Measurements from ENCODE around the gene NEURL1. TPM values are rescaled to one million over a fixed set of nuclear protein-coding genes. Genes with fewer than 3 reads are reported as not detected.
"Not testable (repeated sequence)": the region's sequence is repeated elsewhere in the genome, so short reads cannot be mapped to it uniquely, and the experiment has no call there.

NEURL1 gene
- total RNA-seq, 1 donor from 2014 or later, result 0.05 TPM

GRCh38 chr10:103603382-103603781 lies 109.9 kb downstream of the NEURL1 start:
- DNase-seq (peak; percentile 25), ATAC-seq (ENCODE audit: poor library complexity) (no peak)
- intact Hi-C loops (cut with DNase I), result loop anchor here (5.0 kb wide), 1 partner anchor 84 kb away; no protein-coding TSS in a partner anchor

DNA sequence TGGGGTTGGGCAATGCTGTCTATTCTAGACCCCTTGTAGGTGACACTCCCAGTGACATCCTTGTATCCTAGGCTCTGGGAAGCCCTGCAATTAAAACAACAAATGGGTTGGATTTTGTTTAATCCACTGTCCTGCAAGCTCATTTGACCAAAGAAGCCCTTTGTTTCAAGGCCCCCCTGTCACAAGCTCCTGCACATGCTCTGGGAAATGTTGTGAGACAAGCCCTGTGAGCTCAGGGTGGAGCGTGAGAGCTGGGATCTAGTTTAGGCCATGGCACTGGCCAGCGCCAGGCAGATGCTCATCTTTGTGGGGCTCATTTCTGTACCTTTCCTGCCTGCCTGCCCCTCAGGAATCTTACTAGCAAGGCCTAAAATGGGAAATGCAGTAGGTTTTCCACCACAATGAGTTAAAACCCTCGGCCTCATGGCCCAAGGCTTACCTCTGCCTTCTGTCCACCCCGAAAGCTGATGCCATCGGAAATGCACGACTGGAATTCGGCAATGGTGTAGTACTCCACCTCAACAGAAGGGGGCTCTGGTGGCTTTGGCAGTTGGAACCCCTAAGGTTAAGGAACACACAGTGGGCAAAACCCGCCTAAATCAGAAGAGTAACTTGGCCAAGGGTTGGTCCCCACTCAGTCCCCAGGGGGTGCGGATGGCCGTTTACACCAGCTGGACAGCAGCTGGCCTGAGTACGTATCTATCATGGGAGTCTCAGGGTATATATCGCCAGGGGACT lies 112.0 kb downstream of the NEURL1 start:
- DNase-seq, result peak; percentile 50

DNA sequence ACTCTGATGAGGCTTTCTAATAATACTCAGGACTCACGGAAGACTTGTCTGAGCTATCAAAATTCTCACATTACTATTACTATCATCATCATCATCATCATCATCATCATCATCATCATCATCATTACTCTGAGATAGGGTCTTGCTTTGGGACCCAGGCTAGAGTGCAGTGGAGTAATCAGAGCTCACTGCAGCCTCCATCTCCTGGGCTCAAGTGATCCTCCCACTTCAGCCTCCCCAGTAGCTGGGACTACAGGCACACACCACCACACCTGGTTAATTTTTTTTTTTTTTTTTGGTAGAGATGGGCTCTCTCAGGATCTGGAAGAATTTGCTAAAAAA lies 112.6 kb downstream of the NEURL1 start:
- intact Hi-C loops (cut with DNase I); DNase-seq; ATAC-seq (ENCODE audit: poor library complexity): not testable (repeated sequence)

More for the DNA sequence above, 112.0 kb downstream of the NEURL1 start:
- peak; percentile 66 for ATAC-seq (ENCODE audit: poor library complexity)
- intact Hi-C loops (cut with DNase I), result no loop called here

DNA sequence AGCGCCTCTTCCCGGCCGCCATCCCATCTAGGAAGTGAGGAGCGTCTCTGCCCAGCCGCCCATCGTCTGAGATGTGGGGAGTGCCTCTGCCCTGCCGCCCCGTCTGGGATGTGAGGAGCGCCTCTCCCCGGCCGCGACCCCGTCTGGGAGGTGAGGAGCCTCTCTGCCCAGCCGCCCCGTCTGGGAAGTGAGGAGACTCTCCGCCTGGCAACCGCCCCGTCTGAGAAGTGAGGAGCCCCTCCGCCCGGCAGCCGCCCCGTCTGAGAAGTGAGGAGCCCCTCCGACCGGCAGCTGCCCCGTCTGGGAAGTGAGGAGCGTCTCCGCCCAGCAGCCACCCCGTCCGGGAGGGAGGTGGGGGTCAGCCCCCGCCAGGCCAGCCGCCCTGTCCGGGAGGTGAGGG lies 113.5 kb downstream of the NEURL1 start:
- ATAC-seq (ENCODE audit: poor library complexity); intact Hi-C loops (cut with DNase I): not testable (repeated sequence)
- DNase-seq, result peak; percentile 23

GRCh38 chr10:103608056-103608455 lies 114.6 kb downstream of the NEURL1 start:
- DNase-seq, result peak; percentile 16
- intact Hi-C loops (cut with DNase I); ATAC-seq (ENCODE audit: poor library complexity): not testable (repeated sequence)

- ATAC-seq (ENCODE audit: poor library complexity), result no peak
- no peak for DNase-seq
- intact Hi-C loops (cut with DNase I), result no loop called here
Measured at GRCh38 chr10:103609231-103610082, 116.0 kb downstream of the NEURL1 start.

- intact Hi-C loops (cut with DNase I), result no loop called here
- DNase-seq (no peak), ATAC-seq (ENCODE audit: poor library complexity) (no peak)
Measured at GRCh38 chr10:103610083-103610472, 116.6 kb downstream of the NEURL1 start.

- intact Hi-C loops (cut with DNase I), result no loop called here
- peak; percentile 55 for ATAC-seq (ENCODE audit: poor library complexity)
- no peak for DNase-seq
Measured at GRCh38 chr10:103610921-103611511, 117.5 kb downstream of the NEURL1 start.

- ATAC-seq (ENCODE audit: poor library complexity), result no peak
- no peak for DNase-seq
- intact Hi-C loops (cut with DNase I), result no loop called here
Measured at GRCh38 chr10:103612462-103613365, 119.2 kb downstream of the NEURL1 start.

- DNase-seq, result no peak
- no peak for ATAC-seq (ENCODE audit: poor library complexity)
- intact Hi-C loops (cut with DNase I), result no loop called here
Measured at GRCh38 chr10:103613616-103614015, 120.1 kb downstream of the NEURL1 start.

DNA sequence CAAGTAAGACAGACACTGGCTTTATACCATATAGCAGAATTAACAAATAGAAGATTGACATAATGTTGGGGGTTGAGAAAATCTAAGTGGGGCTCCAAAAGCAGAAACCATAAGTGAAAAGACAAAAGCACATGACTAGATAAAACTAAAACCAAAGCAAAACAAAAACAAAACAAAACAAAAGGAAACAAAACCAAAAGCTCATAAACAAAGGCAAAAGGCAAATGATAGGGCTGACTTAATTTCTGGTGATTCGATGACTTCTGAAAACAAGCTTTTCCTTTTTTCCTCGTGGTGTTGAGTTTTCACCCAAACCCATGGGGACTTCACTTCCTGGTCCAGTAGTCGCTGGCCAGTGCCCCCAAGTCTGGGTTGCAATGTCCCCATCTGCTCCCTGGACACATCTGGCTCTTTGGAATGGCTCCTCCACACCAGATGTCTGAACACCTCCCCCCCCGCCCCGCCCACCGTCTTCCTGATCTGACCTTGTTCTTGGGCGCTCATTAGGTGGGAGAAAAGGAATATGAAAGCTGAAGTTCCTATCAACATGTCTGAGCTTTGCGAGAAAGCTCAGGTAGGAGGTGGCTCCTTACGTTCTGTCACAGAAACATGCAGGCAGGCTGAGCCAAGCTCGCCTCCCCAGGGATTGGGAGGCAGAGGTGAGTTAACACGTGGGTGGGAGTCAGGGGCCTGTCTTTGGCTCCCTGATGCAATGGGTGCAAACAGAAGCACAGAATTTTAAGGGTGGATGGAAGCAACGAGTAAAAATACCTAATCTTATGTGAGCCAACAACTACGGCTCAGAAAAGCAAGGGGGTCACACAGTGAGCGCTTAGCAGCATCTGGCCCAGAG lies 121.0 kb downstream of the NEURL1 start:
- intact Hi-C loops (cut with DNase I), result no loop called here
- ATAC-seq (ENCODE audit: poor library complexity) (no peak), DNase-seq (no peak)

- DNase-seq, result peak; percentile 87
- peak; percentile 76 for ATAC-seq (ENCODE audit: poor library complexity)
- intact Hi-C loops (cut with DNase I), result no loop called here
Measured at GRCh38 chr10:103616705-103617601, 123.4 kb downstream of the NEURL1 start.

DNA sequence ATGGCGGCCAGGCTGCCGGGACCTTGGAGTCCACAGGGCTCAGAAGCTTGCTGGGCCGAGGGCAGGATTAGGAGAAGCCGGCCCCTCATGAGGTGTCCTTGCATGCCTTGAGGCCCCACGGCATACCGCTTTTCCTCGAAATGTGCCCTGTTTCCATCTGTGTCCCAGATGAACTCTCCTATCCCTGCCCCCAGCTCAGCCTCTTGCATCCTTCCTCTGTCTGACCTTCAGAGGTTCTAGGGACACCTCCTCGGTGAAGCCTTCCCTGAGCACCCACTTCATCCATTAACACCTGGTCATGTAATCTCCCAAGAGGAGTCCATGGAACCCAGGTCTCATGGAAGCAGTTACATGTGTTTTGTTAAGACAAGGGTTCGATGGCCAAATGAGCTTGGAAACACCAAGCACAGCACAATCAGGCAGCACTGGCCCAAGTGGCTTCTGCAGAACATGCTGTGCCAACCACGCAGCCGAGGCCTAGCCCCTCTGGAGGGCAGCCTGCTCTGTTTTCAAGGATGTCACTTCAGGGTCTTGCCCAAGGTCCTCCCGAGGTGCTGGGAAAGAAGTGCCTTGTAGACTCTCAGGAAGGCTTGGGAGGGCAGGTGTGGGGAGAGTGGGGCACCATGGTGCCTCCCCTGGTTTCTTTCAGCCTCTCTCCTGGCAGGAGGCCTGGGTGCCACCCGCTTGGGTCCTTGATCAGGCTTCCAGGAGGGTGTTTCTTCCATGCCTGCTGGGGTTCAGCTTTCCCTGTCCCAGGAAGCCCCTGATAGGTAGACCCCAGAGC lies 124.3 kb downstream of the NEURL1 start:
- DNase-seq (no peak), ATAC-seq (ENCODE audit: poor library complexity) (no peak)
- intact Hi-C loops (cut with DNase I), result no loop called here

DNA sequence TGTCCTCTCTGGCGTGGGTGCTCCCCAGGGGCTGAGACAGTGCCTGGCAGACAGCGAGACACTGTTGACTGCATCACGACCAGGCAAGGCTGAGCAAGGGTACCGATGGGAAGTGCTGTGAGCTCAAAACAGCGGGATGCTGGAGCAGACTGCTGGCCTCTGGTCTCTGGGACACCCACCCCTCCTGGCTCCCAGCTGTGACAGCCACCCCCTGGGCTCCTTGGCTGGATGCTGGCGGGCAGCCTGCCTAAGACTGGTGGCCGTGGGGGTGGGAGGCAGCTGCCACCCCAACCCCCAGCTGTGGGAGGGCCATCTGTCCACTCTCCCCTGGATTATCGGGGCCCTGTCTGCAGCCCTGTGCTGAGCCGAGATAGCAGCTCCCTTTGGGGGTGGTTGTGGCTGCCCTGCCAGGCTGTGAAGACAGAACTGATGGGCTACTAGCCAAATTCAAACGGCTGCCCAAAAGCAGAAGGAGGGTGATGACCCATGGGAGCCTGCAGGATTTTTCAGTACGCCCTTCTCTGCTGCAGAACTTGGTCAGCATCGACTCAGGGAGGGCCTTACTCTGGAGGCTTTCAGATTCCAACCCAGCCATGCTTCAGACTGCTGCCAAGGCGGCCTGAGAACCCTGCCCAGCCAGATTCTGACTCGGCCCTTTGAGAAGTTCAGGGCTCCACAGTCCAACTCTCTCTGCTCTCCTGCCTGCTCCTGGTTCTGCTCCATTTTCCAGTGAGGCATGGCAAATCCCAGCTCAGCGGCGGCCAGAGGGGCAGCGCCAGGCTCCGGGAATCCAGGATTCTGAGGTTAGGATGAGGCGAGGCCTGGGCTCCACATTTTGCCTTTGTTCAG lies 125.3 kb downstream of the NEURL1 start:
- intact Hi-C loops (cut with DNase I), result no loop called here
- ATAC-seq (ENCODE audit: poor library complexity), result peak; percentile 55
- peak; percentile 85 for DNase-seq
